ENCODE data around the gene WRAP53. TPM values are rescaled to one million over a fixed set of nuclear protein-coding genes. Genes with fewer than 3 reads are reported as not detected.

WRAP53 gene
- polyA plus RNA-seq, 3 donors: 6.3 to 9.8 (median 9.1) TPM

- H3K4me1 ChIP-seq (ENCODE audit: control insufficient read depth in 1 of 2, insufficient read depth in 2 of 2, low read length in 2 of 2): peaks cover 26 to 29% of the 10 kb centered on the region in 2 donors
- no peak overlapping the region for H3K9ac ChIP-seq (ENCODE audit: insufficient read depth, low read length, poor library complexity, severe bottlenecking)
- TF ChIP-seq CTCF (IDR thresholded peaks at IDR 0.05): no peak
- H3K9me3 ChIP-seq (replicated peaks in 1 of 2; ENCODE audit: control insufficient read depth in 1 of 2, insufficient read depth in 1 of 2, low read length in 2 of 2): peaks cover 0 to 6% of the 10 kb centered on the region in 2 donors
- H3K79me2 ChIP-seq (ENCODE audit: insufficient read depth, low read length): no peaks in the 10 kb centered on the region
- H3K27me3 Mint-ChIP-seq (ENCODE audit: low read depth in 3 of 3): peaks cover 38 to 81% (median 50%) of the 10 kb centered on the region in 3 donors
- H3K36me3 Mint-ChIP-seq: peaks cover 0 to 5% of the 10 kb centered on the region in 2 donors
- no peak overlapping the region for H2AFZ ChIP-seq (ENCODE audit: insufficient read depth, low read depth, low read length, poor library complexity, severe bottlenecking)
- H3K4me3 Mint-ChIP-seq: peak overlapping the region in 1 of 2 donors; percentile 75
- no peak for DNase-seq
- H4K20me1 ChIP-seq (ENCODE audit: insufficient read depth, low read length): no peaks in the 10 kb centered on the region
- peaks cover 0 to 7% (median 2%) of the 10 kb centered on the region in 7 donors for H3K9me3 Mint-ChIP-seq
- no peak overlapping the region for H3K4me3 ChIP-seq (replicated peaks in 1 of 3; ENCODE audit: low read depth in 2 of 3, low read length in 3 of 3)
- H3K4me2 ChIP-seq (replicated peaks; ENCODE audit: extremely low read depth, low read length, poor library complexity, severe bottlenecking): no peak overlapping the region
- no peak overlapping the region for H3K27ac ChIP-seq (ENCODE audit: low read depth in 1 of 2, low read length in 2 of 2)
- peaks cover 18 to 59% of the 10 kb centered on the region in 2 donors for H3K27me3 ChIP-seq (ENCODE audit: control insufficient read depth in 2 of 2, insufficient read depth in 2 of 2, low read length in 2 of 2)
- WGBS (ENCODE audit: insufficient coverage): 3% methylated on average over 4 of the region's 9 CpGs
- H3K4me1 Mint-ChIP-seq: peaks cover 37% of the 10 kb centered on the region
- intact Hi-C loops (cut with micrococcal nuclease): no loop called here
- peak overlapping the region in 2 of 7 donors; percentile 38 to 42 for H3K27ac Mint-ChIP-seq
- no peaks in the 10 kb centered on the region for H3K36me3 ChIP-seq (replicated peaks in 1 of 2; ENCODE audit: control insufficient read depth in 1 of 2, insufficient read depth in 2 of 2, low read length in 2 of 2)
Measured at GRCh38 chr17:7713782-7714181, 25.5 kb downstream of the WRAP53 start.

GRCh38 chr17:7714721-7715594, 26.7 kb downstream of the WRAP53 start:
- no peaks in the 10 kb centered on the region for H3K79me2 ChIP-seq (ENCODE audit: insufficient read depth, low read length)
- H2AFZ ChIP-seq (ENCODE audit: insufficient read depth, low read depth, low read length, poor library complexity, severe bottlenecking): no peak overlapping the region
- H3K27me3 ChIP-seq (ENCODE audit: control insufficient read depth in 2 of 2, insufficient read depth in 2 of 2, low read length in 2 of 2): peaks cover 19 to 71% of the 10 kb centered on the region in 2 donors
- Mint-ChIP-seq H3K27me3 (ENCODE audit: low read depth in 3 of 3) (peaks cover 47 to 91% (median 60%) of the 10 kb centered on the region in 3 donors), H3K36me3 (peaks cover 0 to 5% of the 10 kb centered on the region in 2 donors), H3K4me1 (peaks cover 35% of the 10 kb centered on the region), H3K9me3 (peaks cover 0 to 7% (median 2%) of the 10 kb centered on the region in 7 donors), H3K4me3 (no peak overlapping the region), H3K27ac (no peak overlapping the region)
- no peak overlapping the region for H3K4me2 ChIP-seq (replicated peaks; ENCODE audit: extremely low read depth, low read length, poor library complexity, severe bottlenecking)
- no peaks in the 10 kb centered on the region for H3K36me3 ChIP-seq (replicated peaks in 1 of 2; ENCODE audit: control insufficient read depth in 1 of 2, insufficient read depth in 2 of 2, low read length in 2 of 2)
- 88% methylated on average over 4 of the region's 10 CpGs for WGBS (ENCODE audit: insufficient coverage)
- no peak for DNase-seq
- H4K20me1 ChIP-seq (ENCODE audit: insufficient read depth, low read length): no peaks in the 10 kb centered on the region
- intact Hi-C loops (cut with micrococcal nuclease): no loop called here
- peaks cover 26 to 27% of the 10 kb centered on the region in 2 donors for H3K4me1 ChIP-seq (ENCODE audit: control insufficient read depth in 1 of 2, insufficient read depth in 2 of 2, low read length in 2 of 2)
- TF ChIP-seq CTCF (IDR thresholded peaks at IDR 0.05): no peak
- no peak overlapping the region for H3K27ac ChIP-seq (ENCODE audit: low read depth in 1 of 2, low read length in 2 of 2)
- H3K9me3 ChIP-seq (replicated peaks in 1 of 2; ENCODE audit: control insufficient read depth in 1 of 2, insufficient read depth in 1 of 2, low read length in 2 of 2): peaks cover 0 to 6% of the 10 kb centered on the region in 2 donors
- no peak overlapping the region for H3K9ac ChIP-seq (ENCODE audit: insufficient read depth, low read length, poor library complexity, severe bottlenecking)
- H3K4me3 ChIP-seq (replicated peaks in 1 of 3; ENCODE audit: low read depth in 2 of 3, low read length in 3 of 3): no peak overlapping the region

All from CD14-positive monocyte (primary cell).